Activated T-cell treated with anti-CD3 and anti-CD28 coated beads for 48 hours (primary cell): Measurements from ENCODE around the gene APELA.
"Not testable (repeated sequence)": the region's sequence is repeated elsewhere in the genome, so short reads cannot be mapped to it uniquely, and the experiment has no call there.

ENCODE experiments used
- DNase-seq: peaks from one replicate; pipeline ENCODE4 v3.0.0-alpha.2; 2020; ENCODE audit warnings: low read depth

APELA gene, protein sequence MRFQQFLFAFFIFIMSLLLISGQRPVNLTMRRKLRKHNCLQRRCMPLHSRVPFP

GRCh38 chr4:164876700-164877324 is at the start of gene APELA:
APELA (plus strand) TSS chr4:164877178; CDS start chr4:164877332, 154 bp downstream.
- no peak for DNase-seq

GRCh38 chr4:164828955-164829354 is 48.0 kb upstream of the APELA start:
- DNase-seq = no peak

DNA sequence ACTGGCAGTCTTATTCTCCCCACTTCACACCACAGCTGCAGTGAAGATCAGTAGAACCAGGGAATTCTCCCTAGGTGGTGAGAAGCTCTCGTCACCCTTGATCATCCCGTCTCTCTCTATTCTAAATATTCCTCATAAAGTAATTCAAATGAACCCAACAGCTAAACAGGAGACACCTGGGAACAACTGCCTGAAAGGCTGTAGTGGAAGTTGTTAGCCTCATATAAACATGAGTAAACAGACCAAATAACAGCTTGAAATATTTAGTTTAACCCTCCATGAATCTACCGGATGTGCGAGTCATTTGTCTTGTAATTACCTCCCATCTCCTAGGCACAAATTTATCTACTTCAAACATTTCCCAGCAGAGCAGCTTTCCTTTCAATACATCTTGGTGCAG is 30.4 kb upstream of the APELA start:
- DNase-seq = no peak

DNA sequence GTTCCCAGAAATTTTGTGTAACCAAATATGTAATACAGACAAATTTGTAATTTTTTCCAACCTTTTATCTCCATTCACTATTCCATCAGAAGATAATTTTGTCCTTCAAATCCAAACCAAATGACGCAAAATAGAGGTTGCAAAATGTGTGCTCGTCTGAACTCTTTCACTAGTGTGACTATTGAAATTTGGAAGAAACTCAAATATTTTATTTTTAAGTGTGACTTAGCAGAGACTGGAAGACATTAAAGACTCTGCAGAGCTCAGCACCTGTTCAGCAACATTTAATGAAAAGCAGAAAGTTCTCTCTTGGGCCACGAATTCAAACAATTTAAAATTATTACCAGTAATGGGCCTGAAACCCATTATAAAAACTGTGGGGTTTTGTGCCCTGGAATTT is 30.0 kb upstream of the APELA start:
- no peak for DNase-seq

DNA sequence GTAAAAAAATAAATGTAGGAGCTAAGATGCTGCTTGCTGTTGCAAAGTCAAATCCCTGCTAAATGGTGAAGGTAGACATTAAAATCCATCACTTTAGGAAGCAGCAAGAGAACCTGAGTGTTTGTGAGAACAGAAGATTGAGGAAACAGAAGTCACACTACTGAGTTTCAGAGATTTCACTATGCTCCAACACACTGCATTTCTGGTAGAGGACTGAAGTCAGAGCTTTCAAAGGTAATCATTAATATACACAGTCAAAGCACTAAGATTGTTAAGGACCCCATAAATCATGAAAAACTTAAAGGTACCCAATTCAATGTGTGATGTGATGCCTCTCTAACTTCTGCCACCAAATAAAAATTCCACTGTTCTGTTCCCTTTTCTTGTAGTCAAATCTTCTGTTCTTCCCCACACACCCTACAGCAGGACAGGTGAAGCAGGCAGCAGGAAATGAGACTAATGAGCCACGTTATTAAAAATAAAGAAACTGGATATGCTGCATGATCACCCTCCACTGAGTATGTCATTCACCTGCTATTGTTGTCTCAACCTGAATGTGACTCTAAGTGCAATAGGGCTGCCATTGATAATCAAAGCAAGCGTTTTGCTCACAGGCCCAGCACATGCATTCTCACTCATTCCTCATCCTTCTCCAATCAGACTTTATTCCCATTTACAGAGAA is 28.9 kb upstream of the APELA start:
- DNase-seq = no peak

DNA sequence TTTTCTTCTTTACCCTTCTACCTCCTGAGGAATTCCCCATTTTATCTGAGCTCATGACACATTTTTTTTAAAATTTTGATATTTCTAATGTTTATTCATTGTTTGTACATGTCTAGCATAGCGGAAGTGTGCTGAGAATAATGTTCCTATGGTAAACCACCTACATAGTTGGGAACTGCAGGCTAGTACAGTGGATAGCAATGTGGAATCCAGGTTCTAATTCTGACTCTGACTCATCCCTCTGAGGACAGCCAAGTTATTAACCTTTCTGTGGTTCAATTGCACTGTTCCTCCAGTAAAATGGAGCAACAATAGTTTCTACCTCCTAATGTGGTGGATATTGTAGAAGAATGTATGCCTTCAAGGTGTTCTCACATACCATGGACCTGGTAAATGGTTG is 20.6 kb upstream of the APELA start:
- no peak for DNase-seq

DNA sequence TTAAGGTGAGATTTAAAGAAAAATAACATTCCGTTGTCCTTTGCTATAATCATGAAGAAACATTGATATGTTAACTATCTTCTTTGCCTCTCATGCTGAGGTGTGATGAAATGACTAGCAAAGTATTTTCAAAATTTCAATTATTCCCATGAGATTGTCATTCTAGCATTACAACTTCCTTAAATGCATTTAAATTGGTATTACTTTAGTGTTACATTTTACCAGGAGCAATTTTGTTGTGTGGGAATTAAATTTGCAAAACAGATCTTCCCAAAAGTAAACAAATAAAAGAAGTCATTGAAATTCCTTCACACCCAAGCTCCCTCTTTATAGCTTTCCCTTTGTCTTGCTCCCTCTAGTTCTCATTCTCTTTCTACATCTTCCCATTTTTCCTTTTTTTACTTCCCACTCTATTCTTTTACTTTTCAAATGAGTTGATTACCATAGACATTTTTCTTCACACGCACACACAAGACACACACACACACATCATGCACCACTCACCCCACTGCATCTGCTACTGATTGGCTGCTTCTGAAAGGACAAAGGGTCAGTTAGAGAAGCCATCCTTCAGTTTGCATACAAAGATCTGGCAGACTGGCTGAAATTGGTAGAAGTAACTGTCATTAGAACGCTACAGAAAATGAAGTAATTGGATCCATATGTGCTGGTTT is 10.0 kb upstream of the APELA start:
- DNase-seq = no peak

GRCh38 chr4:164871673-164872072 is 5.3 kb upstream of the APELA start:
- no peak for DNase-seq

- DNase-seq = no peak
These were observed 4.5 kb upstream of the APELA start for GRCh38 chr4:164872481-164872880.

- DNase-seq = no peak
These were observed 2.2 kb upstream of the APELA start for GRCh38 chr4:164874789-164875188.

GRCh38 chr4:164880489-164881262 is 3.7 kb downstream of the APELA start:
- no peak for DNase-seq

GRCh38 chr4:164888096-164888715 is 11.2 kb downstream of the APELA start:
- no peak for DNase-seq

- DNase-seq = no peak
These were observed 13.7 kb downstream of the APELA start for GRCh38 chr4:164890691-164891090.

- DNase-seq = no peak
These were observed 15.0 kb downstream of the APELA start for GRCh38 chr4:164892018-164892417.

- no peak for DNase-seq
These were observed 17.7 kb downstream of the APELA start for GRCh38 chr4:164894702-164895101.

- no peak for DNase-seq
These were observed 25.6 kb downstream of the APELA start for GRCh38 chr4:164902608-164903007.

DNA sequence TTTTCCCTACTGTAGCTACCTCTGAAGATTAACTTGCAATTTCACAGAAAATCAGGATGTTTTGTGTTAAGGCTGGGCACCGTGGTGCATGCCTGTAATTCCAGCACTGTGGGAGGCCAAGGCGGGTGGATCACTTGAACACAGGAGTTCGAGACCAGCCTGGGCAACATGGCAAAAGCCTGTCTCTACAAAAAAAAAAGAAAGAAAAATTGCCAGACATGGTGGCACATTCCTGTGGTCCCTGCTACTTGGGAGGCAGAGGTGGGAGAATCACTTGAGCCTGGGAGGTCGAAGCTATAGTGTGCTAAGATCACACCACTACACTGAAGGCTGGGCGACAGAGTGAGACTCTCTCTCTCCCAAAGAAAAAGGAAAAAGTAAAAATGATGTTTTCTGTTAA is 27.4 kb downstream of the APELA start:
- no peak for DNase-seq

DNA sequence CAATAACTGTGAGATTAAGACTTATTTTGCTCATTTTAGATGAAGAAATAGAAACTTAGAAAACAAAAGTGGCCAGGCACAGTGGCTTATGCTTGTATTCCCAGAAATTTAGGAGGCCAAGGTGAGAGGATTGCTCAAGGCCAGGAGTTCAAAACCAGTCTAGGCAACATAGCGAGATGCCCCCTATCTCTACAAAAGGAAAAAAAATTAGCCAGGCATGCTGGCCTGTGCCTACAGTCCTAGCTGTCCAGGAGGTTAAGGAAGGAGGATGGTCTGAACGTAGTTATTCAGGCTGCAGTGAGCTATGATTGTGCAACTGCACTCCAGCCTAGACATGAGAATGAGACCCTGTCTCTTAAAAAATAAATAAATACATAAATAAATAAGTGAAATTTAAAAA is 28.0 kb downstream of the APELA start:
- DNase-seq = no peak

DNA sequence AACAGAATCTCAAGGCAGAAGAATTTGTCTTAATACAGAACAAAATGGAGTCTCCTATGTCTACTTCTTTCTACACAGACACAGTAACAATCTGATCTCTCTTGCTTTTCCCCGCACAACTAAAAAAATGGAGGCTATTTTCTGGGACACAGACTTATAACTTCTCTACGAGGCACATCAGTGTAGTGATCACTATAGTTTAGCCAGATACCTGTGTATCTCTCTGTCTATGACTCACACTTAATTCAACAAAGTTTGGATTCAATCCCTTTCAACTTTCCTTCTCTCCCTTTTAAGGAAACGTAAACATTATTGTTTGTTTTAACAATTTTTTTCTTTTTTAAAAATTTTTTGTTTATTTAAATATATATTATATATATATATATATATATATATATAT is 29.4 kb downstream of the APELA start:
- DNase-seq = no peak

DNA sequence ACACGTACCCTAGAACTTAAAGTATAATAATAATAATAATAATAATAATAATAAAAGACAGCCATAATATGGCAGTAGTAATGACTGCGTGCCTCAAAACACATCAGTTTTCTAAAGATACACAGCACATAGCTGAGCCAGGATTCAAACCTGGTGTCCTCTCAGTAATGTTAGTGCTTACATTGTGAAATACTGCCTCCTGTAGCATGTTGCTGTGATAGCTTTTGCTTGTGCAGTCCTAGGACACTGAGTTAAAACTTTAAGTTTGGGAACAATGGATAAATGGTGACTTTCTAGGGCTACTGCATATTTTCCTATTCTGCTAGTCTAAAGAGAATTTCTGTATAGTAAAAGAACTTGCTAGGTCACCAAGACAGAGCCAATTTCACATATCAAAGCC is 36.5 kb downstream of the APELA start:
- DNase-seq = not testable (repeated sequence)

DNA sequence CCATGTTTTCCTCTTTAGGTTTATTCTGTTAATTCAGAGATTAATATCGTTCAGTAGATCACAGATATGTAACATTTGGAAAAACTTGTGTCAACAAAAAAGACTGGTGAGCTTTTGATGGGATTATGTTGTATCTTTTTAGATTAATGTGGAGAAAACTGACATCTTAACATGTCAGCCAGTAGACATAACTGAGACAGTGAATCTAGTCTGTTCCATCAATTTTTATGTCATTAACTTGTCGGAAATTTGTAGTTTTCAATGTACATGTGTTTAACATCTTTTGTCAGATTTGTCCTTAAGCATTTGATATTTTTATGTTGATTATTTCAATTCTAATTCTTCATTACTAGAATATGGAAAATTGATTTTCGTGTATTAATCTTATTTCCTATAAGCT is 42.0 kb downstream of the APELA start:
- DNase-seq = no peak

DNA sequence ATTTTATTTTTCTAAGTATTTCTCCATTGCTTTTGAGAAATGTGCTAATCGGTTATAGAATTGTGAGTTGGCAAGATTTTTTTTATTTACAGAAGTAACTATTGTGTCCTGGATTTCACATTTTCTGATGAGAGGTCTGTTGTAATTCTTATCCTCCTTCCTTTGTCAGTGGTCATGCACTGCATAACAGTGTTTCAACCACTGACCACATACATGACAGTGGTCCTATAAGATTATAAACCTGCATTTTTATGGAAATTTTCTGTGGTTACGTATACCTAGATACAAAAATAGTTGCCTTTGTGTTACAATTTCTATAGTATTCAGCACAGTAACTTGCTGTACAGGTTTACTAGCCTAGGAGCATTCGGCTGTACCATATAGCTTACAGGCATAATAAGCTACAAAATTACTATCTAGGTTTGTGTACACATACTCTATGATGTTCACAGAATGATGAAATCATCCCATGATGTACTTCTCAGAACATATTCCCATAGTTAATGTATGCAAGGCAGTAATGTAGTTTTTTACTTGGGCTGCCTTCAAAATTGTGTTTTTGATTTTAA is 47.8 kb downstream of the APELA start:
- no peak for DNase-seq
